ENCODE results near the gene MUC2. TPM values are rescaled to one million over a fixed set of nuclear protein-coding genes. Genes with fewer than 3 reads are reported as not detected.

Gene MUC2
- total RNA-seq, 1 donor from 2014 or later: not detected

GRCh38 chr11:1076061-1076665 lies 1.5 kb downstream of the MUC2 start:
- Mint-ChIP-seq H3K27ac (no peak overlapping the region), H3K4me1 (ENCODE audit: low read depth) (peaks cover 2% of the 10 kb centered on the region), H3K9me3 (ENCODE audit: low read depth) (no peaks in the 10 kb centered on the region), H3K36me3 (ENCODE audit: insufficient read depth) (no peaks in the 10 kb centered on the region), H3K4me3 (ENCODE audit: low read depth) (no peak overlapping the region), H3K27me3 (peaks cover 6% of the 10 kb centered on the region)
- TF ChIP-seq CTCF (IDR thresholded peaks at IDR 0.05; ENCODE audit: unreplicated experiment): no peak
- no peak for DNase-seq (ENCODE audit: low spot score, unreplicated experiment)

GRCh38 chr11:1077033-1077416 lies 2.4 kb downstream of the MUC2 start:
- Mint-ChIP-seq H3K9me3 (ENCODE audit: low read depth) (no peaks in the 10 kb centered on the region), H3K4me3 (ENCODE audit: low read depth) (no peak overlapping the region), H3K27ac (no peak overlapping the region), H3K4me1 (ENCODE audit: low read depth) (peaks cover 2% of the 10 kb centered on the region), H3K27me3 (peaks cover 3% of the 10 kb centered on the region), H3K36me3 (ENCODE audit: insufficient read depth) (no peaks in the 10 kb centered on the region)
- DNase-seq (ENCODE audit: low spot score, unreplicated experiment): no peak
- no peak for TF ChIP-seq CTCF (IDR thresholded peaks at IDR 0.05; ENCODE audit: unreplicated experiment)

- Mint-ChIP-seq H3K36me3 (ENCODE audit: insufficient read depth) (no peaks in the 10 kb centered on the region), H3K9me3 (ENCODE audit: low read depth) (no peaks in the 10 kb centered on the region), H3K4me1 (ENCODE audit: low read depth) (peaks cover 2% of the 10 kb centered on the region), H3K4me3 (ENCODE audit: low read depth) (no peak overlapping the region), H3K27me3 (peaks cover 3% of the 10 kb centered on the region), H3K27ac (no peak overlapping the region)
- no peak for TF ChIP-seq CTCF (IDR thresholded peaks at IDR 0.05; ENCODE audit: unreplicated experiment)
- no peak for DNase-seq (ENCODE audit: low spot score, unreplicated experiment)
Observed at GRCh38 chr11:1077417-1078119, 2.9 kb downstream of the MUC2 start.

- DNase-seq (ENCODE audit: low spot score, unreplicated experiment): no peak
- Mint-ChIP-seq H3K4me3 (ENCODE audit: low read depth) (no peak overlapping the region), H3K27ac (no peak overlapping the region), H3K27me3 (peaks cover 3% of the 10 kb centered on the region), H3K4me1 (ENCODE audit: low read depth) (peaks cover 2% of the 10 kb centered on the region), H3K9me3 (ENCODE audit: low read depth) (no peaks in the 10 kb centered on the region), H3K36me3 (ENCODE audit: insufficient read depth) (no peaks in the 10 kb centered on the region)
- no peak for TF ChIP-seq CTCF (IDR thresholded peaks at IDR 0.05; ENCODE audit: unreplicated experiment)
Observed at GRCh38 chr11:1078191-1078601, 3.5 kb downstream of the MUC2 start.

GRCh38 chr11:1081601-1082311 lies 7.1 kb downstream of the MUC2 start:
- no peak for DNase-seq (ENCODE audit: low spot score, unreplicated experiment)
- TF ChIP-seq CTCF (IDR thresholded peaks at IDR 0.05; ENCODE audit: unreplicated experiment): no peak
- no peaks in the 10 kb centered on the region for H3K27me3 Mint-ChIP-seq
- no peaks in the 10 kb centered on the region for H3K36me3 Mint-ChIP-seq (ENCODE audit: insufficient read depth)
- H3K9me3 Mint-ChIP-seq (ENCODE audit: low read depth): no peaks in the 10 kb centered on the region
- no peak overlapping the region for H3K4me3 Mint-ChIP-seq (ENCODE audit: low read depth)
- H3K27ac Mint-ChIP-seq: no peak overlapping the region
- H3K4me1 Mint-ChIP-seq (ENCODE audit: low read depth): no peaks in the 10 kb centered on the region
